A549 (cell line): ENCODE measurements around the gene NPFFR1.

Experiments
- CHD2 ChIP-seq: fragments of 150-350 bp; IDR thresholded peaks from 2 replicates; pipeline ENCODE4 v1.6.1; 2014; ENCODE audit warnings: low read length; ENCODE audit not compliant: partially characterized antibody
- EP300 ChIP-seq, 2 experiments: fragments of >200 bp; sonication (Bioruptor Twin); formaldehyde crosslinking; IDR thresholded peaks; 2 replicates in 1 of 2; 3 replicates in 1 of 2; pipeline ENCODE4 v1.6.1; 2016 to 2017
- JUN ChIP-seq, 2 experiments: fragments of >200 bp; sonication (Bioruptor Twin); formaldehyde crosslinking; IDR thresholded peaks; 2 replicates in 1 of 2; 3 replicates in 1 of 2; pipeline ENCODE4 v1.6.1; 2016 to 2017
- JUNB ChIP-seq: fragments of >200 bp; sonication (Bioruptor Twin); formaldehyde crosslinking; IDR thresholded peaks from 2 replicates; pipeline ENCODE4 v1.6.1; 2016
- KDM5A ChIP-seq: fragments of 200-600 bp; sonication (generic); IDR thresholded peaks from 2 replicates; pipeline ENCODE4 v1.6.1; 2016; ENCODE audit warnings: antibody characterized with exemption, mild to moderate bottlenecking
- MYC ChIP-seq: IDR thresholded peaks from 2 replicates; pipeline ENCODE4 v1.6.1; 2012; ENCODE audit warnings: mild to moderate bottlenecking, inconsistent platforms, low read length, improper control_type of control experiment, borderline replicate concordance
- POLR2A ChIP-seq: IDR thresholded peaks from 2 replicates; pipeline ENCODE4 v1.6.1; 2012; ENCODE audit warnings: mild to moderate bottlenecking, low read length
- POLR2AphosphoS2 ChIP-seq: conservative IDR thresholded peaks from 2 replicates; pipeline ENCODE4 v1.6.1; 2012; ENCODE audit warnings: low read length, improper control_type of control experiment, inconsistent platforms
- RAD21 ChIP-seq, 2 experiments: fragments of >200 bp in 1 of 2; sonication (Bioruptor Twin) in 1 of 2; formaldehyde crosslinking in 1 of 2; IDR thresholded peaks in 1 of 2; conservative IDR thresholded peaks in 1 of 2; 2 replicates in 1 of 2; 3 replicates in 1 of 2; pipeline ENCODE4 v1.6.1; 2012 to 2018; ENCODE audit warnings: inconsistent platforms in 1 of 2
- RFX5 ChIP-seq: fragments of 450-650 bp; IDR thresholded peaks from 2 replicates; pipeline ENCODE4 v1.7.1; 2014; ENCODE audit warnings: antibody characterized with exemption, mild to moderate bottlenecking, moderate library complexity
- TF ChIP-seq, protein P1 (sequence below): fragments of >200 bp; sonication (Bioruptor Twin); formaldehyde crosslinking; IDR thresholded peaks from 3 replicates; pipeline ENCODE4 v1.5.1; 2016
- TF ChIP-seq, protein P2 (sequence below): IDR thresholded peaks from 2 replicates; pipeline ENCODE4 v1.6.1; 2012
- TF ChIP-seq, protein P3 (sequence below): fragments of 450-650 bp; IDR thresholded peaks from 2 replicates; pipeline ENCODE4 v1.6.1; 2014; ENCODE audit warnings: antibody characterized with exemption
- TF ChIP-seq, protein P4 (sequence below): fragments of 250-450 bp; sonication (Bioruptor Pico); IDR thresholded peaks from 2 replicates; pipeline ENCODE4 v1.5.0; 2020; ENCODE audit warnings: low read depth, mild to moderate bottlenecking, moderate library complexity

DNA sequence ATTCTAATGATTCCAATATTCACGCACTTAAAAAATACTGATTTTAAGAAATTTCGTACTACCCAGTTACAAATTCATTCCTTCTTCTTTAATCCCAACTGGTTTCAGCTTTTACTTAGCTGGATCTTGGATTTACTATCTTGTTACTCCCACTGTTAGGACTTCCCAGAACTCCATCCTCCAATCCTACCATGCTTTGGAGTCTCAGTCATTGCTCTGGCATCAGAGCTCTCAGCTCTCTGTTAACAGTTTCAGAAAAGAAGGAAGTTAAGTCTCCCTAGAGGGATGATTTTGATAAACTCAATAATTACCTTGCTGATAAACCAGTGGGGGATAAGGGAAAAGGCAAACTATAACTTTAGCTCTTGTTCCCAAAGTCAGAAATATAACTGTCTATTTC is 60.1 kb downstream of the NPFFR1 start:
- TF ChIP-seq POLR2A: no peak
- TF ChIP-seq, protein P1, sequence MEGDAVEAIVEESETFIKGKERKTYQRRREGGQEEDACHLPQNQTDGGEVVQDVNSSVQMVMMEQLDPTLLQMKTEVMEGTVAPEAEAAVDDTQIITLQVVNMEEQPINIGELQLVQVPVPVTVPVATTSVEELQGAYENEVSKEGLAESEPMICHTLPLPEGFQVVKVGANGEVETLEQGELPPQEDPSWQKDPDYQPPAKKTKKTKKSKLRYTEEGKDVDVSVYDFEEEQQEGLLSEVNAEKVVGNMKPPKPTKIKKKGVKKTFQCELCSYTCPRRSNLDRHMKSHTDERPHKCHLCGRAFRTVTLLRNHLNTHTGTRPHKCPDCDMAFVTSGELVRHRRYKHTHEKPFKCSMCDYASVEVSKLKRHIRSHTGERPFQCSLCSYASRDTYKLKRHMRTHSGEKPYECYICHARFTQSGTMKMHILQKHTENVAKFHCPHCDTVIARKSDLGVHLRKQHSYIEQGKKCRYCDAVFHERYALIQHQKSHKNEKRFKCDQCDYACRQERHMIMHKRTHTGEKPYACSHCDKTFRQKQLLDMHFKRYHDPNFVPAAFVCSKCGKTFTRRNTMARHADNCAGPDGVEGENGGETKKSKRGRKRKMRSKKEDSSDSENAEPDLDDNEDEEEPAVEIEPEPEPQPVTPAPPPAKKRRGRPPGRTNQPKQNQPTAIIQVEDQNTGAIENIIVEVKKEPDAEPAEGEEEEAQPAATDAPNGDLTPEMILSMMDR: no peak
- TF ChIP-seq EP300 (IDR thresholded peaks at IDR 0.05): no peak
- TF ChIP-seq POLR2AphosphoS2: no peak
- TF ChIP-seq, protein P2, sequence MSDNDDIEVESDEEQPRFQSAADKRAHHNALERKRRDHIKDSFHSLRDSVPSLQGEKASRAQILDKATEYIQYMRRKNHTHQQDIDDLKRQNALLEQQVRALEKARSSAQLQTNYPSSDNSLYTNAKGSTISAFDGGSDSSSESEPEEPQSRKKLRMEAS: no peak
- no peak for TF ChIP-seq MYC
- TF ChIP-seq RAD21 (conservative IDR thresholded peaks at IDR 0.05 in 1 of 2, IDR thresholded peaks at IDR 0.05 in 1 of 2): no peak
- TF ChIP-seq, protein P3, sequence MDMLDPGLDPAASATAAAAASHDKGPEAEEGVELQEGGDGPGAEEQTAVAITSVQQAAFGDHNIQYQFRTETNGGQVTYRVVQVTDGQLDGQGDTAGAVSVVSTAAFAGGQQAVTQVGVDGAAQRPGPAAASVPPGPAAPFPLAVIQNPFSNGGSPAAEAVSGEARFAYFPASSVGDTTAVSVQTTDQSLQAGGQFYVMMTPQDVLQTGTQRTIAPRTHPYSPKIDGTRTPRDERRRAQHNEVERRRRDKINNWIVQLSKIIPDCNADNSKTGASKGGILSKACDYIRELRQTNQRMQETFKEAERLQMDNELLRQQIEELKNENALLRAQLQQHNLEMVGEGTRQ: no peak
- TF ChIP-seq RFX5: no peak
- TF ChIP-seq KDM5A: no peak
- TF ChIP-seq, protein P4, sequence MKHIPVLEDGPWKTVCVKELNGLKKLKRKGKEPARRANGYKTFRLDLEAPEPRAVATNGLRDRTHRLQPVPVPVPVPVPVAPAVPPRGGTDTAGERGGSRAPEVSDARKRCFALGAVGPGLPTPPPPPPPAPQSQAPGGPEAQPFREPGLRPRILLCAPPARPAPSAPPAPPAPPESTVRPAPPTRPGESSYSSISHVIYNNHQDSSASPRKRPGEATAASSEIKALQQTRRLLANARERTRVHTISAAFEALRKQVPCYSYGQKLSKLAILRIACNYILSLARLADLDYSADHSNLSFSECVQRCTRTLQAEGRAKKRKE (CRISPR knock-in tag): no peak
- TF ChIP-seq JUNB: no peak
- no peak for TF ChIP-seq CHD2
- no peak for TF ChIP-seq JUN (IDR thresholded peaks at IDR 0.05)
